Measurements from ENCODE around the gene BCAR3. TPM values are rescaled to one million over a fixed set of nuclear protein-coding genes. Genes with fewer than 3 reads are reported as not detected.

BCAR3 gene
- total RNA-seq, 4 donors from 2014 or later: 20.2 to 47.2 (median 32.3) TPM

- no peak overlapping the region for H3K27ac ChIP-seq (replicated peaks in 1 of 4)
- intact Hi-C loops (cut with DNase I): no loop called here
- H3K27me3 ChIP-seq: no peaks in the 10 kb centered on the region
- WGBS: 44% methylated on average over 9 of the region's 9 CpGs
- H3K4me3 ChIP-seq: no peak overlapping the region
- no peak for DNase-seq (ENCODE audit: extremely low spot score)
- H3K9me3 ChIP-seq: no peaks in the 10 kb centered on the region
- H3K4me1 ChIP-seq: peaks cover 8 to 17% (median 11%) of the 10 kb centered on the region in 4 donors
- TF ChIP-seq POLR2A (IDR thresholded peaks at IDR 0.05; ENCODE audit: low read depth) (no peak), EP300 (IDR thresholded peaks at IDR 0.05) (no peak), POLR2AphosphoS5 (IDR thresholded peaks at IDR 0.05) (no peak), CTCF (IDR thresholded peaks at IDR 0.05) (no peak)
- no peaks in the 10 kb centered on the region for H3K36me3 ChIP-seq
These were observed 27.3 kb upstream of the BCAR3 start for GRCh38 chr1:93708734-93709481.

- Histone ChIP-seq H3K4me1 (peaks cover 9 to 20% (median 11%) of the 10 kb centered on the region in 4 donors), H3K4me3 (no peak overlapping the region), H3K36me3 (no peaks in the 10 kb centered on the region), H3K9me3 (no peaks in the 10 kb centered on the region), H3K27me3 (no peaks in the 10 kb centered on the region), H3K27ac (replicated peaks in 1 of 4) (no peak overlapping the region)
- 86% methylated on average over 5 of the region's 5 CpGs for WGBS
- no peak for TF ChIP-seq POLR2A (IDR thresholded peaks at IDR 0.05; ENCODE audit: low read depth)
- TF ChIP-seq POLR2AphosphoS5 (IDR thresholded peaks at IDR 0.05): no peak
- no peak for TF ChIP-seq CTCF (IDR thresholded peaks at IDR 0.05)
- no peak for TF ChIP-seq EP300 (IDR thresholded peaks at IDR 0.05)
- intact Hi-C loops (cut with DNase I): no loop called here
- DNase-seq (ENCODE audit: extremely low spot score): no peak
These were observed 26.3 kb upstream of the BCAR3 start for GRCh38 chr1:93707956-93708355.

GRCh38 chr1:93705892-93706500 is 24.4 kb upstream of the BCAR3 start:
- intact Hi-C loops (cut with DNase I): no loop called here
- 90% methylated on average over 3 of the region's 3 CpGs for WGBS

GRCh38 chr1:93704052-93704451 is 22.4 kb upstream of the BCAR3 start:
- no peaks in the 10 kb centered on the region for H3K9me3 ChIP-seq
- TF ChIP-seq POLR2A (IDR thresholded peaks at IDR 0.05; ENCODE audit: low read depth): no peak
- no peak for TF ChIP-seq POLR2AphosphoS5 (IDR thresholded peaks at IDR 0.05)
- no peak for TF ChIP-seq EP300 (IDR thresholded peaks at IDR 0.05)
- TF ChIP-seq CTCF (IDR thresholded peaks at IDR 0.05): no peak
- peaks cover 17 to 30% (median 20%) of the 10 kb centered on the region in 4 donors for H3K4me1 ChIP-seq
- H3K36me3 ChIP-seq: no peaks in the 10 kb centered on the region
- WGBS: 74% methylated on average over 2 of the region's 2 CpGs
- H3K27me3 ChIP-seq: no peaks in the 10 kb centered on the region
- intact Hi-C loops (cut with DNase I): no loop called here
- no peak overlapping the region for H3K4me3 ChIP-seq
- H3K27ac ChIP-seq (replicated peaks in 1 of 4): no peak overlapping the region
- DNase-seq (ENCODE audit: extremely low spot score): no peak

More at GRCh38 chr1:93705892-93706500, 24.4 kb upstream of the BCAR3 start:
- no peak overlapping the region for H3K27ac ChIP-seq (replicated peaks in 1 of 4)
- H3K36me3 ChIP-seq: no peaks in the 10 kb centered on the region
- H3K9me3 ChIP-seq: no peaks in the 10 kb centered on the region
- H3K4me3 ChIP-seq: no peak overlapping the region
- DNase-seq (ENCODE audit: extremely low spot score): no peak
- no peak for TF ChIP-seq CTCF (IDR thresholded peaks at IDR 0.05)
- TF ChIP-seq POLR2AphosphoS5 (IDR thresholded peaks at IDR 0.05): no peak
- TF ChIP-seq POLR2A (IDR thresholded peaks at IDR 0.05; ENCODE audit: low read depth): no peak
- H3K4me1 ChIP-seq: peaks cover 21 to 36% (median 26%) of the 10 kb centered on the region in 4 donors
- no peaks in the 10 kb centered on the region for H3K27me3 ChIP-seq

Data from esophagus muscularis mucosa (tissue), 4 donors.